ENCODE measurements around the gene TSKU. TPM values are rescaled to one million over a fixed set of nuclear protein-coding genes. Genes with fewer than 3 reads are reported as not detected.

The TSKU gene
- total RNA-seq, 1 experiment from 2014 or later = 25.1 TPM

Other genes starting within 250 kb of the TSKU start
- 0.18 and 0.29 TPM in 2 replicates for gene LRRC32, start 112.6 kb upstream of the TSKU start, total RNA-seq (2014; rRNA removed; shearing (Covaris generic))
- gene ACER3, start 77.6 kb downstream of the TSKU start, total RNA-seq (2014; rRNA removed; shearing (Covaris generic)) = 8.3 and 10.8 TPM in 2 replicates

Data from Daoy (cell line).